ENCODE measurements around the gene GALNT2. TPM values are rescaled to one million over a fixed set of nuclear protein-coding genes. Genes with fewer than 3 reads are reported as not detected.

Gene GALNT2
- total and polyA plus RNA-seq, 7 donors, result 43.7 to 88.7 (median 75.7) TPM

DNA sequence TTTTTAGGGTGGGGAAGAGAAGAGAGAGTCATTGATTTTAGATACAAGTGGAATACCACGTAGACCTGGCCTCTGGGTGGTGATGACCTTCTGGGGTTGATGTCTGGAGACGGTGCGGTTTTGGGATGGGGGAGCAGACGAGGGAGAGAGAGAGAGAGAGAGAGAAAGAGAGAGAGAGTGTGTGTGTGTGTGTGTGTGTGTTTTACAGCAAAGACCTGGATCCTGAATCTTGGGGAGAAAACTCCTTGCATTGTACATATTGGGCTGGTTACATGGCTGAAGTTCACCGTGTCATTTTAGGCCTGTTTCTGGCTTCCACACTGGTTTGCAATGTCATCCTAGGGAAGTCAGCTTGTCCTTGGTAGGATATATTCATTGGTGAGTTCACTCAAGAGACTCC lies 89.0 kb downstream of the GALNT2 start:
- Histone ChIP-seq H3K4me1 (peaks cover 76% of the 10 kb centered on the region), H3K27ac (peak overlapping the region; percentile 79), H3K27me3 (ENCODE audit: insufficient read depth in 3 of 3, low read length in 2 of 3) (no peaks in the 10 kb centered on the region), H3K9me3 (no peaks in the 10 kb centered on the region), H3K36me3 (ENCODE audit: insufficient read depth in 1 of 2, low read depth in 1 of 2) (no peaks in the 10 kb centered on the region), H3K4me3 (no peak overlapping the region)
- TF ChIP-seq, protein P1, sequence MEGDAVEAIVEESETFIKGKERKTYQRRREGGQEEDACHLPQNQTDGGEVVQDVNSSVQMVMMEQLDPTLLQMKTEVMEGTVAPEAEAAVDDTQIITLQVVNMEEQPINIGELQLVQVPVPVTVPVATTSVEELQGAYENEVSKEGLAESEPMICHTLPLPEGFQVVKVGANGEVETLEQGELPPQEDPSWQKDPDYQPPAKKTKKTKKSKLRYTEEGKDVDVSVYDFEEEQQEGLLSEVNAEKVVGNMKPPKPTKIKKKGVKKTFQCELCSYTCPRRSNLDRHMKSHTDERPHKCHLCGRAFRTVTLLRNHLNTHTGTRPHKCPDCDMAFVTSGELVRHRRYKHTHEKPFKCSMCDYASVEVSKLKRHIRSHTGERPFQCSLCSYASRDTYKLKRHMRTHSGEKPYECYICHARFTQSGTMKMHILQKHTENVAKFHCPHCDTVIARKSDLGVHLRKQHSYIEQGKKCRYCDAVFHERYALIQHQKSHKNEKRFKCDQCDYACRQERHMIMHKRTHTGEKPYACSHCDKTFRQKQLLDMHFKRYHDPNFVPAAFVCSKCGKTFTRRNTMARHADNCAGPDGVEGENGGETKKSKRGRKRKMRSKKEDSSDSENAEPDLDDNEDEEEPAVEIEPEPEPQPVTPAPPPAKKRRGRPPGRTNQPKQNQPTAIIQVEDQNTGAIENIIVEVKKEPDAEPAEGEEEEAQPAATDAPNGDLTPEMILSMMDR (IDR thresholded peaks at IDR 0.05), result no peak
- intact Hi-C loops (cut with DNase I), result loop anchor here in 1 of 2 donors (5.0 kb wide), 1 partner anchor 46 kb away; no protein-coding TSS in a partner anchor
- ATAC-seq, result no peak
- 60 to 75% (median 71%) methylated on average over 4 of the region's 5 CpGs for WGBS, 3 donors
- DNase-seq, result no peak

DNA sequence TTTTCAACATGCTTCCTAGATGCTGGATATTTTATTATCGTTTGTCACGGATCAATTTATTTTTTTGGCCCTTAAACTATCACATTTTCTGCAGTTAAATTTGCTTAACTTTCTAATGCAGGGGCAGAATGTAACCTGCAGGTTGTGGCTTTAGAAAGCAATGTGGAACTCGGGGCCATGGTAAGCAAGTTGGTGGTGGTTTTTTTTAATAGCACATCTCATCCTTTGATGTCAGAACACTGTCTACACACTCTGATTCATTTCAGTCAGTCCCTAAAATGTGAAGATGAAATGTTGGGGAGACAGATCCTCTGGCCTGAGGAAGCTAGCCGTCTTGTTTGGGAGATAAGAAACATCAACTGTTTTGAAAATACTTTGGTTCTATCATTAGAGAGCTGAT lies 89.5 kb downstream of the GALNT2 start:
- intact Hi-C loops (cut with DNase I), result loop anchor here in 1 of 2 donors (5.0 kb wide), 1 partner anchor 46 kb away; no protein-coding TSS in a partner anchor
- Histone ChIP-seq H3K27me3 (ENCODE audit: insufficient read depth in 3 of 3, low read length in 2 of 3) (no peaks in the 10 kb centered on the region), H3K27ac (peak overlapping the region; percentile 79), H3K9me3 (no peaks in the 10 kb centered on the region), H3K4me3 (no peak overlapping the region), H3K36me3 (ENCODE audit: insufficient read depth in 1 of 2, low read depth in 1 of 2) (no peaks in the 10 kb centered on the region), H3K4me1 (peaks cover 81% of the 10 kb centered on the region)
- TF ChIP-seq, protein P1 (IDR thresholded peaks at IDR 0.05), result no peak
- no peak for ATAC-seq
- WGBS, 3 donors, result 72 to 92% (median 72%) methylated on average over 4 of the region's 4 CpGs
- no peak for DNase-seq

DNA sequence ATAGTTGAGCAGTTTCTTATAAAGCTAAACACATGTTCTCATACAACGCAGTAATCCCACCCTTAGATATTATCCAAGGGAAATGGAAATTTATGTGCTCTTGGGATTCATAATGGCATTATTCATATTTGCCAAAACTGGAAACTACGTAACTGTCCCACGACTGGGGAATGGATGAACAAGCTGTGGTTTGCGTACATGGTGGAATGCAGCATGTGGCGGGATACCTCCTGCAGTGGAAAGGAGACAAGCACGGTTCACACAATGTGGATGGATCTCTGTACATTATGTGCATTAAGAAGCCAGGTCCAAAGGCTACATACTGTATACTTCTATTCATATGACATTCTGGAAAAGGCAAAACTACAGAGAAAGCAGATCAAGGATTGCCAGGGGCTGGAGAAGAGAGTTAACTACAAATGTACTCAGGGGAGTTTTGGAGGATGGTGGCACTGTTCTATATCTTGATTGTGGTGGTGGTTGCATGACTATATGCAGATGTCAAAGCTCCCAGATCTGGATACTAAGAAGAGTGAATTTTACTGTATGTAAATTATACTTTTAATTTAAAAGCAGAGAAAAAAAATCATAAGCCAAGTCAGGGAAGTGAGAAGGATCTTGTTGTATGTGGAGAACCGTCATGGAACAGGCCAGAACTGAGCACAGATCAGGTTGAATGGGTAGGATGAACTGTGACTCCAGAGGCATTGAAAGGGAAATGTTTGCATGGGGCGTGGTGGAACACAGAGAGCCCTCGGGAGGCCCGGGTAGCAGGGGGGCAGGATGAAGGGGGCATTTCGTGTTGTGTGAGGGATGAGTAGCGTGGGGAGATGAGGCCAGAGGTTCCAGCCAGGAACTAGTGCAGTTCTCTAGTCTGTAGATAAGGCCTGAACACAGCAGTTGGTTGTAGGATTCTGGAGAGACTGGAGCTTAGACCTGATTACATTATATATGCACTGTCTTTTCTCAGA lies 90.7 kb downstream of the GALNT2 start:
- peak overlapping the region; percentile 79 for H3K27ac ChIP-seq
- H3K36me3 ChIP-seq (ENCODE audit: insufficient read depth in 1 of 2, low read depth in 1 of 2), result no peaks in the 10 kb centered on the region
- ATAC-seq (peak in 2 of 4 donors; percentile 33 to 38), DNase-seq (no peak)
- H3K9me3 ChIP-seq, result no peaks in the 10 kb centered on the region
- no peaks in the 10 kb centered on the region for H3K27me3 ChIP-seq (ENCODE audit: insufficient read depth in 3 of 3, low read length in 2 of 3)
- intact Hi-C loops (cut with DNase I), result loop anchor here (1.0 to 5.0 kb wide), 2 partner anchors 17 to 45 kb away; no protein-coding TSS in a partner anchor
- TF ChIP-seq, protein P1 (IDR thresholded peaks at IDR 0.05), result no peak
- H3K4me1 ChIP-seq, result peaks cover 90% of the 10 kb centered on the region
- no peak overlapping the region for H3K4me3 ChIP-seq
- WGBS, 3 donors, result 56 to 77% (median 67%) methylated on average over 12 of the region's 12 CpGs

DNA sequence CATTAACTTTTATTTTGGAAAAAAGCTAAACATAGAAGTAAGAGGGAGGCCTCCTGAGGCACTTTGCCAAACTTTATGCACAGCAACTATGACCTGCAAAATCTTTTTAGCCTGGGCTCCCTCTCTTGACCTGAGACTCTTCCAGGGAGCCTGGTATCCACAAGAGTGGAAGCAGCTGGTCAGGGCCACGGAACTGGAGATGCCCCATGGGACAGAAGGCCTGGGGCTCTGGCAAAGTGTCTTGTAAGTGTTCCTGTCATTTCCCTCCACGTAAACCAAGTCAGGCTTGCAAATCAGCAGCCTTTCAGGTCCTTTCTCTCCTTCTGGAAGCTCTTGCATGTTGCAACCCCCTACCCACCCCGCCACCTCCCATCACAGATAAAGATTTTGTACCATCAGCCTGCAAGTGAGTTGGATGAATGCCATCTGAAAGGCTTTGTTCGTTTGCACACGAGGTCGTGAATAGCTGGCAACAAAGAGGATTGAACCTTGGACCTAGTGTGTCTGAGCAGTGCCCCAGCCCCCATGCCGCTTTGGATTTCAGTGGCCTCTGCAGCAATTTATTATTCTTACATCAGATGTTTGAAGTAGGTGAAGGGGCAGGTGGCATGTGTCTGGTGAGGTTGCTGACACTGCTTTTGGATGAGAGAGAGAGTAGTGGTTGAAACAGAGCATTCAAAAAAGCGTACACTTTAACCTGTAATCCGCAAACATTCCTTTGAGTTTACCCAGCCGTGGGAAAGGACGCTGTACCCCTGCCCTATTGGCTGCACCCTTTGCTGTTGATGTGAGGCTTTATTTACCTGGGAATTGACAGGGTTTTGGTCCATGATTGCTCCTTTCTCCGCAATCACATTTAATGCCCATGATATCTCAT lies 91.6 kb downstream of the GALNT2 start:
- no peaks in the 10 kb centered on the region for H3K36me3 ChIP-seq (ENCODE audit: insufficient read depth in 1 of 2, low read depth in 1 of 2)
- no peaks in the 10 kb centered on the region for H3K27me3 ChIP-seq (ENCODE audit: insufficient read depth in 3 of 3, low read length in 2 of 3)
- TF ChIP-seq, protein P1 (IDR thresholded peaks at IDR 0.05), result no peak
- DNase-seq (no peak), ATAC-seq (peak; percentile 30 to 70 (median 58))
- peaks cover 92% of the 10 kb centered on the region for H3K4me1 ChIP-seq
- 33 to 47% (median 41%) methylated on average over 12 of the region's 12 CpGs for WGBS, 3 donors
- H3K27ac ChIP-seq, result peak overlapping the region; percentile 79
- H3K9me3 ChIP-seq, result no peaks in the 10 kb centered on the region
- H3K4me3 ChIP-seq, result no peak overlapping the region
- intact Hi-C loops (cut with DNase I), result loop anchor here in 1 of 2 donors (5.0 kb wide), 1 partner anchor 44 kb away; no protein-coding TSS in a partner anchor

All from psoas muscle (tissue), 8 donors.